ENCODE data around the gene THRB.
"Not testable (repeated sequence)": the region's sequence is repeated elsewhere in the genome, so short reads cannot be mapped to it uniquely, and the experiment has no call there.

THRB gene

GRCh38 chr3:24096695-24097290 lies 397.9 kb downstream of the THRB start:
- no peak for DNase-seq
- H3K9me3 Mint-ChIP-seq: peaks cover 23% of the 10 kb centered on the region
- H3K4me1 Mint-ChIP-seq: peaks cover 10% of the 10 kb centered on the region
- peaks cover 9% of the 10 kb centered on the region for H3K36me3 Mint-ChIP-seq (ENCODE audit: low read depth)
- no peak for TF ChIP-seq CTCF (IDR thresholded peaks at IDR 0.05)
- H3K27me3 Mint-ChIP-seq (ENCODE audit: low read depth, poor library complexity): no peaks in the 10 kb centered on the region
- no peak overlapping the region for H3K4me3 Mint-ChIP-seq
- no peak overlapping the region for H3K27ac Mint-ChIP-seq

- Mint-ChIP-seq H3K27me3 (ENCODE audit: low read depth, poor library complexity) (no peaks in the 10 kb centered on the region), H3K9me3 (peaks cover 23% of the 10 kb centered on the region), H3K4me3 (no peak overlapping the region), H3K4me1 (peaks cover 10% of the 10 kb centered on the region), H3K36me3 (ENCODE audit: low read depth) (peaks cover 9% of the 10 kb centered on the region), H3K27ac (peak overlapping the region; percentile 88)
- DNase-seq: no peak
- no peak for TF ChIP-seq CTCF (IDR thresholded peaks at IDR 0.05)
Observed at GRCh38 chr3:24096271-24096670, 398.4 kb downstream of the THRB start.

- H3K27me3 Mint-ChIP-seq (ENCODE audit: low read depth, poor library complexity); H3K36me3 Mint-ChIP-seq (ENCODE audit: low read depth); H3K4me3 Mint-ChIP-seq; H3K27ac Mint-ChIP-seq; DNase-seq: not testable (repeated sequence)
- H3K4me1 Mint-ChIP-seq: peaks cover 10% of the 10 kb centered on the region
- H3K9me3 Mint-ChIP-seq: peaks cover 27% of the 10 kb centered on the region
Observed at GRCh38 chr3:24094818-24095217, 399.8 kb downstream of the THRB start.

- peaks cover 13% of the 10 kb centered on the region for H3K9me3 Mint-ChIP-seq
- no peak for TF ChIP-seq CTCF (IDR thresholded peaks at IDR 0.05)
- no peak overlapping the region for H3K27ac Mint-ChIP-seq
- H3K27me3 Mint-ChIP-seq (ENCODE audit: low read depth, poor library complexity): peaks cover 4% of the 10 kb centered on the region
- no peaks in the 10 kb centered on the region for H3K36me3 Mint-ChIP-seq (ENCODE audit: low read depth)
- no peaks in the 10 kb centered on the region for H3K4me1 Mint-ChIP-seq
- H3K4me3 Mint-ChIP-seq: no peak overlapping the region
- no peak for DNase-seq
Observed at GRCh38 chr3:24088782-24089181, 405.9 kb downstream of the THRB start.

GRCh38 chr3:24087469-24087868 lies 407.2 kb downstream of the THRB start:
- H3K9me3 Mint-ChIP-seq: peaks cover 26% of the 10 kb centered on the region
- H3K27ac Mint-ChIP-seq: no peak overlapping the region
- no peak for DNase-seq
- H3K4me1 Mint-ChIP-seq: no peaks in the 10 kb centered on the region
- no peak overlapping the region for H3K4me3 Mint-ChIP-seq
- H3K36me3 Mint-ChIP-seq (ENCODE audit: low read depth): no peaks in the 10 kb centered on the region
- H3K27me3 Mint-ChIP-seq (ENCODE audit: low read depth, poor library complexity): peaks cover 4% of the 10 kb centered on the region
- no peak for TF ChIP-seq CTCF (IDR thresholded peaks at IDR 0.05)

- Mint-ChIP-seq H3K36me3 (ENCODE audit: low read depth) (no peaks in the 10 kb centered on the region), H3K4me1 (no peaks in the 10 kb centered on the region)
Observed at GRCh38 chr3:24086617-24087404, 407.8 kb downstream of the THRB start.

More at GRCh38 chr3:24086617-24087404, 407.8 kb downstream of the THRB start:
- Mint-ChIP-seq H3K27ac (no peak overlapping the region), H3K4me3 (no peak overlapping the region), H3K9me3 (peaks cover 27% of the 10 kb centered on the region), H3K27me3 (ENCODE audit: low read depth, poor library complexity) (peaks cover 4% of the 10 kb centered on the region)
- no peak for DNase-seq
- TF ChIP-seq CTCF (IDR thresholded peaks at IDR 0.05): no peak
